GM12872 (cell line): ENCODE data around the gene SMAD6.

ENCODE experiments used
- TF ChIP-seq, protein P1 (sequence below): IDR thresholded peaks from 3 replicates; pipeline ENCODE4 v1.5.1; 2011; ENCODE audit warnings: low read depth, mild to moderate bottlenecking, low read length, moderate library complexity; ENCODE audit not compliant: insufficient read depth

The SMAD6 gene

DNA sequence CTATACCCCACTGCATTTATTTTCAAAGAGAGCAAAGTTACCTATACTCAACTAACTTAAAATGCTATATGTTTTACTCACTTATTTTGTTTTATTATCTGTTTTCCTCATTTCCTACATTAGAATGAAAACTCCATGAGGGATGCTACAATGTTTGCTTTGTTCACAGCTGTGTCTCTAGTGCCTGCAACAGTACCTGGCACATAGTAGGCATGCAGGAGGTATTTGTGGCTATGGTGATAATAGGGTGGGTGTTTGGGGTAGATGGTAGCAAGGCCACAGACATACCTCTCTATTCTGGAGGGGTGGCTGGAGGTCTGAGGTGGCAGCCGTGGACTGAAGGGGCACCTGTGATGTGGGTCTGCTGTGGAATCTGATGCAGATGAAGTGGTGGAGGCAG lies 24.7 kb upstream of the SMAD6 start:
- TF ChIP-seq, protein P1, sequence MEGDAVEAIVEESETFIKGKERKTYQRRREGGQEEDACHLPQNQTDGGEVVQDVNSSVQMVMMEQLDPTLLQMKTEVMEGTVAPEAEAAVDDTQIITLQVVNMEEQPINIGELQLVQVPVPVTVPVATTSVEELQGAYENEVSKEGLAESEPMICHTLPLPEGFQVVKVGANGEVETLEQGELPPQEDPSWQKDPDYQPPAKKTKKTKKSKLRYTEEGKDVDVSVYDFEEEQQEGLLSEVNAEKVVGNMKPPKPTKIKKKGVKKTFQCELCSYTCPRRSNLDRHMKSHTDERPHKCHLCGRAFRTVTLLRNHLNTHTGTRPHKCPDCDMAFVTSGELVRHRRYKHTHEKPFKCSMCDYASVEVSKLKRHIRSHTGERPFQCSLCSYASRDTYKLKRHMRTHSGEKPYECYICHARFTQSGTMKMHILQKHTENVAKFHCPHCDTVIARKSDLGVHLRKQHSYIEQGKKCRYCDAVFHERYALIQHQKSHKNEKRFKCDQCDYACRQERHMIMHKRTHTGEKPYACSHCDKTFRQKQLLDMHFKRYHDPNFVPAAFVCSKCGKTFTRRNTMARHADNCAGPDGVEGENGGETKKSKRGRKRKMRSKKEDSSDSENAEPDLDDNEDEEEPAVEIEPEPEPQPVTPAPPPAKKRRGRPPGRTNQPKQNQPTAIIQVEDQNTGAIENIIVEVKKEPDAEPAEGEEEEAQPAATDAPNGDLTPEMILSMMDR, result no peak

GRCh38 chr15:66679061-66679656 lies 22.9 kb upstream of the SMAD6 start:
- TF ChIP-seq, protein P1, result no peak

- TF ChIP-seq, protein P1, result no peak
Measured at GRCh38 chr15:66679657-66680108, 22.4 kb upstream of the SMAD6 start.

- TF ChIP-seq, protein P1, result no peak
Measured at GRCh38 chr15:66680502-66680901, 21.5 kb upstream of the SMAD6 start.

DNA sequence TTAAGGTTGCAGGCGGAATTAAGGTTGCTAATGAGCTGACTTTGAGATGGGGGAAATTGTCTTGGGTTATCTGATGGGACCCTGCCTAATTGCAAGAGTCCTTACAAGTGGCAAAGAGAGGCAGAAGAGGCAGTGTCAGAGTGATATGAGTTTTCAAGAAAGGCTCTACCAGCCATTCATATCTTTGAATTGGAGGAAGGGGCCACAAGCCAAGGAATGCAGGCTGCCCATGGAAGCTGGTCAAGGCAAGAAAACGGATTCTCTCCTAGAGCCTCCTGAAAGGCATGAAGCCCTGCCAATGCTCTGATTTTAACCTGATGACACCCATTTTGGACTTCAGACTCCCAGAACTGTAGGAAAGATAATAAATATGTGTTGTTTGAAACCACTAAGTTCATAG lies 20.6 kb upstream of the SMAD6 start:
- TF ChIP-seq, protein P1, result no peak

GRCh38 chr15:66682246-66682645 lies 19.8 kb upstream of the SMAD6 start:
- TF ChIP-seq, protein P1, result no peak

GRCh38 chr15:66682865-66683264 lies 19.2 kb upstream of the SMAD6 start:
- TF ChIP-seq, protein P1, result no peak
